AG04450 (cell line): ENCODE results near the gene TULP4. TPM values are rescaled to one million over a fixed set of nuclear protein-coding genes. Genes with fewer than 3 reads are reported as not detected.
"Not testable (repeated sequence)": the region's sequence is repeated elsewhere in the genome, so short reads cannot be mapped to it uniquely, and the experiment has no call there.

Experiments used
- CTCF ChIA-PET: fragments of 300-600, 350-600 bp; formaldehyde crosslinking; extraction: SDS; loops from one replicate; lab custom pipeline; 2022; ENCODE audit warnings: antibody characterized with exemption, inconsistent platforms; lab: Charles Lee
- POLR2A ChIA-PET: fragments of 350-600 bp; formaldehyde crosslinking; extraction: SDS; loops from one replicate; lab custom pipeline; 2021; ENCODE audit warnings: antibody characterized with exemption, inconsistent platforms; lab: Yijun Ruan, JAX
- DNase-seq: peaks from one replicate; pipeline ENCODE4 v3.0.0-alpha.2; 2011; ENCODE audit warnings: low read depth, low spot score
- H3K27ac ChIP-seq: one replicate; pipeline ENCODE4 v1.5.1; 2012; ENCODE audit warnings: low read depth, low read length, control low read depth
- H3K27me3 ChIP-seq: one replicate; pipeline ENCODE4 v1.6.0; 2012; ENCODE audit warnings: low read length; ENCODE audit not compliant: control insufficient read depth, insufficient read depth
- H3K4me3 ChIP-seq: 2 replicates; pipeline ENCODE4 v1.5.1; 2011; ENCODE audit warnings: mild to moderate bottlenecking, low read depth, low read length, control low read depth
- H3K9me3 ChIP-seq: 2 replicates; pipeline ENCODE4 v1.5.1; 2012; ENCODE audit warnings: low read length; ENCODE audit not compliant: control insufficient read depth, insufficient read depth
- CTCF ChIP-seq: IDR thresholded peaks from 2 replicates; pipeline ENCODE4 v1.5.1; 2011; ENCODE audit warnings: low read depth, low read length, control low read depth, inconsistent platforms
- polyA plus RNA-seq: library from polyadenylated mRNA; depleted of rRNA; stranded (reverse); fragments of >200 nt; gene quantifications from 2 replicates; pipeline ENCODE4 v1.2.3, GENCODE V29; 2011

TULP4 gene
- polyA plus RNA-seq, 1 experiment = 15.9 TPM

DNA sequence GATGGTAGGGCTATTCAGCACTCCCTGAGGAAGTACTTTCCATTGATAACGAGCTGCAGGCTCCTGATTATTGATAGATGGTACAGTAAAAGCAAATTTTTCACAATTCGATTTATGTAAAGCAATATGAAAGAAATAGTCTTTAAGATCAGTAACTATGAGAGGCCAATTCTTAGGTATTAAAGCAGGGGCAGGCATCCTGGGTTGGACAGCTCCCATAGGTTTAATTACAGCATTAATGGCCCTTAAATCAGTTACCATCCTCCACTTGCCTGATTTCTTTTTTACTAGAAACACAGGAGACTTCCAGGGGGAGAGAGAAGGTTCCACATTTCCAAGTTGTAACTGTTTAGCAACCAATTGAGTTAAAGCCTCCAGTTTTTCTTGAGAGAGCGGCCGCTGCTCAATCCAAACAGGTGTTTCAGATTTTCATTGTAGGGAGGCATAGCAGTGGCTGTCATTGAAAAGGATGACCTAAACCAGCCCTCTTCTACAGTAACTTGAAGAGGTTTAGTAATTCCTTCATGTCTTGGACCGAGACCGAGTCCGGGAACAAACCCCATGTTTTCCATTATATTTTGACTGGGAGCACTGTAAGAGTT is 10.0 kb upstream of the TULP4 start:
- DNase-seq, POLR2A ChIA-PET, H3K9me3 ChIP-seq, H3K4me3 ChIP-seq, H3K27me3 ChIP-seq, H3K27ac ChIP-seq: not testable (repeated sequence)
- CTCF ChIA-PET = interaction anchor here (0.6 kb wide), 1 partner anchor 304 kb away, joined by 3 read pairs; no protein-coding TSS in a partner anchor

DNA sequence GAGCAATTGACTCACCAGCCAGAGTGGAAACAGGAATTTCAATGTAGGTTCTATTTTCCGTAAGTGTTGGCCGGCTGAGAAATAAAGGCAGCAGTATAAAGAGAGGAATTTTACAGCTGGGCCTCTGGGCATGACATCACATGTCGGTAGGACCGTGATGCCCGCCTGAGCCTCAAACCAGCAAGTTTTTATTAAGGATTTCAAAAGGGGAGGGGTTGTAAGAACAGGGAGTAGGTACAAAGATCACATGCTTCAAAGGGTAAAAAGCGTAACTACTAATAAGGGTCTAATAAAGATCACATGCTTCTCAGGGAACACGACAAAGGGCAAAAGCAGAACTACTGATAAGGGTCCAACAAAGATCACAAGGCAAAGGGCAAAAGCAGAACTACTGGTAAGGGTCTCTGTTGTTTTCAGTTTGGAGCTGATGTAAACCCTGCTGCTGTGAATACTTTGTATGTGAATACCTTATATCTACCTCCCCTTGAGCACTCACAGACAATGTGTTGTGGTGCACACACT is 9.0 kb upstream of the TULP4 start:
- CTCF ChIA-PET = no interaction called here
- no peak overlapping the region for H3K27ac ChIP-seq
- POLR2A ChIA-PET = no interaction called here
- no peaks in the 10 kb centered on the region for H3K9me3 ChIP-seq
- H3K27me3 ChIP-seq = no peaks in the 10 kb centered on the region
- H3K4me3 ChIP-seq = no peak overlapping the region
- DNase-seq = no peak
- no peak for TF ChIP-seq CTCF

DNA sequence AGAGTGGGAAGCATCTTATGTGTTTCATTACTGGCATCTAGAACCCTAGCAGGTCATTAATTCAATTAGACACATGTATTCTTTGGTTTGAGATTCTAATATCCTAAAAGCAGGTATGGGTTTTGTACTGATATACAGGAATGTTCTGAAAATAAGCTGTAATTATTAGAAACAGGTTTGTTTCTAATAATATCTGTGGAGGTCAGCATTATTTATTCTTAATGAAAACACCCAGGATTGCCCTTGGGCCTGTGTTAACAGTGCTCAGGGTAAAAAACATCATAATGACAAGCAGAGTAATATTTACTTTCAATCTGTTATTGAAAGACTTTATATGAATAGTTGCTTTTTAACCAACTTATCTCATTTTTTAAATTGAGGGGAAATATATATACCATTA is 8.0 kb upstream of the TULP4 start:
- Histone ChIP-seq H3K27ac (no peak overlapping the region), H3K27me3 (no peaks in the 10 kb centered on the region), H3K9me3 (no peaks in the 10 kb centered on the region; the same call in 1 of the 2 replicates), H3K4me3 (no peak overlapping the region)
- no peak for DNase-seq
- ChIA-PET CTCF (no interaction called here), POLR2A (no interaction called here)
- TF ChIP-seq CTCF = no peak

DNA sequence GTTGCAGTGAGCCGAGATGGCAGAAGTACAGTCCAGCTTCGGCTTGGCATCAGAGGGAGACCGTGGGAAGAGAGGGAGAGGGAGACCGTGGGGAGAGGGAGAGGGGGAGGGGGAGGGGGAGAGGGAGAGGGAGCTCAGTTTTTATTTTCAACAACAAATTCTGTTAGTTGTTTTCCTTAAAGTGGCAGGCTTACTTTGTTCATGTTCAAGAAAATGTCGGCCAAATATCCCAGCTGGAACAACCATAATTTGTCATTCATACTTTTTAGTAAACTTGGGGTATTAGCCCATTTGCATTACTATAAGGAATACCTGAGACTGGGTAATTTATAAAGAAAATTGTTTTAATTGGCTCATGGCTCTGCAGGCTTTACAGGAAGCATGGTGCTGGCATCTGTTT is 2.5 kb upstream of the TULP4 start:
- POLR2A ChIA-PET = no interaction called here
- H3K9me3 ChIP-seq = peaks cover 2% of the 10 kb centered on the region; the same call in 1 of the 2 replicates
- no peak for DNase-seq
- no peak for TF ChIP-seq CTCF
- H3K27ac ChIP-seq = no peak overlapping the region
- no peaks in the 10 kb centered on the region for H3K27me3 ChIP-seq
- CTCF ChIA-PET = no interaction called here
- no peak overlapping the region for H3K4me3 ChIP-seq

- H3K4me3 ChIP-seq = no peak overlapping the region
- H3K9me3 ChIP-seq = peaks cover 2% of the 10 kb centered on the region
- no peak for TF ChIP-seq CTCF
- DNase-seq = no peak
- POLR2A ChIA-PET = no interaction called here
- H3K27me3 ChIP-seq = no peaks in the 10 kb centered on the region
- no peak overlapping the region for H3K27ac ChIP-seq
- CTCF ChIA-PET = no interaction called here
Measured at GRCh38 chr6:158311193-158311592, 1.1 kb upstream of the TULP4 start.
